DOHH2 (cell line): Measurements from ENCODE around the gene MAN1C1.

ENCODE experiments used
- H3F3A ChIP-seq: fragments of 200-600 bp; sonication (generic), shearing (Covaris generic); 2 replicates; pipeline ENCODE4 v1.6.0; 2016; ENCODE audit warnings: antibody characterized with exemption, mild to moderate bottlenecking; ENCODE audit not compliant: control insufficient read depth, insufficient read depth
- H3K27ac ChIP-seq: fragments of 200-600 bp; sonication (generic); 2 replicates; pipeline ENCODE4 v1.5.1; 2014; ENCODE audit warnings: low read depth, mild to moderate bottlenecking, low read length, moderate library complexity
- H3K27me3 ChIP-seq: fragments of 200-600 bp; sonication (generic); 2 replicates; pipeline ENCODE4 v1.6.1; 2014; ENCODE audit warnings: mild to moderate bottlenecking, low read length, mixed read lengths; ENCODE audit not compliant: control insufficient read depth
- H3K36me3 ChIP-seq: fragments of 200-600 bp; sonication (generic); 2 replicates; pipeline ENCODE4 v1.6.1; 2014; ENCODE audit warnings: mild to moderate bottlenecking, low read length, moderate library complexity, mixed read lengths; ENCODE audit not compliant: control insufficient read depth
- H3K4me1 ChIP-seq: fragments of 200-600 bp; sonication (generic); 2 replicates; pipeline ENCODE4 v1.6.1; 2014; ENCODE audit warnings: mild to moderate bottlenecking, low read length, mixed read lengths; ENCODE audit not compliant: control insufficient read depth
- H3K4me2 ChIP-seq: fragments of 200-600 bp; sonication (generic); 2 replicates; pipeline ENCODE4 v1.6.0; 2014; ENCODE audit warnings: mild to moderate bottlenecking, low read length, moderate library complexity
- H3K4me3 ChIP-seq: fragments of 200-600 bp; sonication (generic); 2 replicates; pipeline ENCODE4 v1.5.1; 2014; ENCODE audit warnings: mild to moderate bottlenecking, low read length, mixed read lengths
- H3K79me2 ChIP-seq: fragments of 200-600 bp; sonication (generic); 2 replicates; pipeline ENCODE4 v1.6.1; 2014; ENCODE audit warnings: mild to moderate bottlenecking, low read length, mixed read lengths; ENCODE audit not compliant: control insufficient read depth
- H3K9me2 ChIP-seq: fragments of 200-600 bp; sonication (generic); replicated peaks from 2 replicates; pipeline ENCODE4 v1.6.1; 2014; ENCODE audit warnings: mild to moderate bottlenecking, low read length, mixed read lengths; ENCODE audit not compliant: control insufficient read depth
- H3K9me3 ChIP-seq: fragments of 200-600 bp; sonication (generic); 2 replicates; pipeline ENCODE4 v1.6.1; 2014; ENCODE audit warnings: antibody characterized with exemption, low read length, mixed read lengths; ENCODE audit not compliant: control insufficient read depth, insufficient read depth
- H4K20me1 ChIP-seq: fragments of 200-600 bp; sonication (generic); 2 replicates; pipeline ENCODE4 v1.6.0; 2014; ENCODE audit warnings: low read depth, mild to moderate bottlenecking, antibody characterized with exemption, low read length, moderate library complexity; ENCODE audit not compliant: control insufficient read depth, insufficient read depth
- CTCF ChIP-seq: fragments of 200-600 bp; sonication (generic); IDR thresholded peaks from one replicate; pipeline ENCODE4 v1.5.1; 2014; ENCODE audit warnings: antibody characterized with exemption, mild to moderate bottlenecking, low read depth, low read length; ENCODE audit not compliant: poor library complexity, severe bottlenecking
- EZH2phosphoT487 ChIP-seq: fragments of 200-600 bp; sonication (generic); IDR thresholded peaks from 2 replicates; pipeline ENCODE4 v1.6.1; 2017; ENCODE audit warnings: borderline replicate concordance, mild to moderate bottlenecking, antibody characterized with exemption, low read length, moderate library complexity, mixed read lengths

MAN1C1 gene

DNA sequence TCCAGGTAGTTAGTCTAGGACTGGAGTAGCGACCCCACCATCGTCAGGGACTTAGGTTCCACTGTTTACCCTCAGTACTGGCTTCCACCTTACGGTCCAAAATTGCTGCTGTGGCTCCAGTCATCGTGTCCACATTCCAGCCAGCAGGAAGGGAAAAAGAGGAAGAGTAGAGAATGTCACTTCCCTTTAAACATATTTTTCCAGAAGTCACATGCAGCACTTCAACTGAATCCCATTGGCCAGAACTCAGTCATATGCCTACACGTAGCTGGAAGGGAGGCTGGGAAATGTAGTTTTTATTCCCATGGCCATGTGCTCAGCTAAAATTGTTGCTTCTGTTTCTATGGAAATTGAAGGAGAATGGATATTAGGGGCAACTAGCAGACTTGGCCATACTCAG lies 99.3 kb downstream of the MAN1C1 start:
- H3K4me2 ChIP-seq, result no peak overlapping the region
- no peaks in the 10 kb centered on the region for H3K79me2 ChIP-seq
- no peaks in the 10 kb centered on the region for H3K27me3 ChIP-seq
- no peaks in the 10 kb centered on the region for H3K36me3 ChIP-seq
- no peaks in the 10 kb centered on the region for H4K20me1 ChIP-seq
- H3K9me3 ChIP-seq, result no peaks in the 10 kb centered on the region
- H3K27ac ChIP-seq, result no peak overlapping the region
- H3K9me2 ChIP-seq, result no peaks in the 10 kb centered on the region
- TF ChIP-seq EZH2phosphoT487, result no peak
- peaks cover 5% of the 10 kb centered on the region for H3K4me1 ChIP-seq
- H3F3A ChIP-seq, result no peaks in the 10 kb centered on the region
- no peak overlapping the region for H3K4me3 ChIP-seq

- no peak overlapping the region for H3K4me2 ChIP-seq
- H3K27ac ChIP-seq, result no peak overlapping the region
- TF ChIP-seq EZH2phosphoT487 (no peak), CTCF (no peak)
Observed at GRCh38 chr1:25716320-25716719, 99.7 kb downstream of the MAN1C1 start.

DNA sequence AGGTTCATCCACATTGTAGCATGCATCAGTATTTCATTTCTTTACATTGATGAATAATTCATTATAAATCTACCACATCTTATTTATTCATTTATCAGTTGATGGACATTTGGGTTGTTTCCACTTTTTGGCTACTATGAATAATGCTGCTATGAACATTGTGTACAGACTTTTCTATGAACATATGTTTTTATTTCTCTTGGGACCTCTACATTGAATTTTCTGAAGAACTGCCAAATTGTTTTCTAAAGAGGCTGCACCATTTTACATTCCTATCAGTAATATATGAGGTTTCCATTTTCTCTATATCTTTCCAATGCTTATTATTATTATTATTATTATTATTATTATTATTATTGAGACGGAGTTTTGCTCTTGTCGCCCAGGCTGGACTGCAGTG lies 102.1 kb downstream of the MAN1C1 start:
- TF ChIP-seq EZH2phosphoT487 (no peak), CTCF (no peak)
- no peaks in the 10 kb centered on the region for H3K36me3 ChIP-seq
- H3K27me3 ChIP-seq, result peaks cover 11% of the 10 kb centered on the region; the same call in 1 of the 2 replicates
- H3K4me1 ChIP-seq, result no peaks in the 10 kb centered on the region
- H3F3A ChIP-seq, result no peaks in the 10 kb centered on the region
- H3K27ac ChIP-seq, result no peak overlapping the region
- H4K20me1 ChIP-seq, result no peaks in the 10 kb centered on the region
- H3K4me3 ChIP-seq, result no peak overlapping the region
- H3K9me2 ChIP-seq, result no peaks in the 10 kb centered on the region
- H3K4me2 ChIP-seq, result no peak overlapping the region
- no peaks in the 10 kb centered on the region for H3K9me3 ChIP-seq
- H3K79me2 ChIP-seq, result no peaks in the 10 kb centered on the region

More at GRCh38 chr1:25716320-25716719, 99.7 kb downstream of the MAN1C1 start:
- Histone ChIP-seq H3K27me3 (no peaks in the 10 kb centered on the region), H3K79me2 (no peaks in the 10 kb centered on the region), H3K36me3 (no peaks in the 10 kb centered on the region), H3K4me3 (no peak overlapping the region), H3K4me1 (peaks cover 5% of the 10 kb centered on the region), H3K9me3 (no peaks in the 10 kb centered on the region), H3F3A (no peaks in the 10 kb centered on the region), H4K20me1 (no peaks in the 10 kb centered on the region), H3K9me2 (no peaks in the 10 kb centered on the region)

DNA sequence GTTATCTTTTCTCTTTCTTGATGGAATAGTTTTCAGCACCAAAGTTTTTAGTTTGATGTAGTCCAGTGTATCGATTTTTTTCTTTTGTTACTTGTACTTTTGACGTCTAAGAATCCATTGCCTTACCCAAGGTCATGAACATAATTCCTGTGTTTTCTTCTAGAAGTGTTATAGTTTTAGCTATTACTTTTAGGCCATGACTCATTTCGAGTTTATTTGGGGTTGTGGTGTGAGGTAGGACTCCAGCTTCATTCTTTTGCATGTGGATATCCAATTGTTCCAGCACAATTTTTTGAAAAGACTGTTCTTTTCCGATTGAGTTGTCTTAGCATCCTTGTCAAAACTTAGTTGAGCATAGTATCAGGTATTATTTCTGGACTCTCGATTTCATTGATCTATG lies 104.0 kb downstream of the MAN1C1 start:
- TF ChIP-seq EZH2phosphoT487, result no peak
- TF ChIP-seq CTCF, result no peak
- no peaks in the 10 kb centered on the region for H3K9me2 ChIP-seq
- H3K4me2 ChIP-seq, result no peak overlapping the region
- no peak overlapping the region for H3K4me3 ChIP-seq
- no peaks in the 10 kb centered on the region for H3K9me3 ChIP-seq
- no peaks in the 10 kb centered on the region for H3F3A ChIP-seq
- H3K27me3 ChIP-seq, result peaks cover 19% of the 10 kb centered on the region
- no peaks in the 10 kb centered on the region for H4K20me1 ChIP-seq
- no peaks in the 10 kb centered on the region for H3K4me1 ChIP-seq
- H3K27ac ChIP-seq, result no peak overlapping the region
- H3K36me3 ChIP-seq, result no peaks in the 10 kb centered on the region
- H3K79me2 ChIP-seq, result no peaks in the 10 kb centered on the region
